ENCODE data around the gene COL27A1.

GRCh38 chr9:114146735-114147134 lies 8.6 kb upstream of the COL27A1 start:
- TF ChIP-seq CTCF (conservative IDR thresholded peaks at IDR 0.05; ENCODE audit: low read depth, low read length): no peak
- no peak for TF ChIP-seq EZH2 (IDR thresholded peaks at IDR 0.05; ENCODE audit: borderline replicate concordance, low read depth, low read length, poor library complexity, severe bottlenecking)

Data from A673 (cell line).